NCI-H345 treated with DMSO at 0.1 percent for 48 hours (cell line): ENCODE measurements around the gene MVP.

Experiments
- DNase-seq: peaks from one replicate; lab custom pipeline; 2025; ENCODE audit not compliant: unreplicated experiment; lab: John Stamatoyannopoulos, UW

MVP gene

DNA sequence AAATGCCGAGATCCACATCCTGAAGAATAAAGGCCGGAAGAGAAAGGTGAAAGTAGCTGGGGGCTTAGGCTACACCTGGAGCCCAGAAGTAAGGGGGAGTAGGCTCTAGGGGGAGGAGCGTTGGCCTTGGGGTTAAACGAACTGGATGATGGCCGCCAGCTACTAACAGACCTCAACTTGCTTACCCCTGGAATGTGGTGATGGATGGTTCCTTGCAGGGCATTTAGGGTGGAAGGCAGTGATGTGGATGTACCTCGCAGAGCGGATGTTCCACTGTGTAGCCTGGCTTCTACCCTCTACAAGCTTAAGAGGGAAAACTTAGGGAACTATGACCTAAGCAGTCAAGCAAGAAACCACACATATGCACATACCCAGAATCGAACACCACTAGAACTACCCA lies 16.2 kb upstream of the MVP start:
- no peak for DNase-seq

DNA sequence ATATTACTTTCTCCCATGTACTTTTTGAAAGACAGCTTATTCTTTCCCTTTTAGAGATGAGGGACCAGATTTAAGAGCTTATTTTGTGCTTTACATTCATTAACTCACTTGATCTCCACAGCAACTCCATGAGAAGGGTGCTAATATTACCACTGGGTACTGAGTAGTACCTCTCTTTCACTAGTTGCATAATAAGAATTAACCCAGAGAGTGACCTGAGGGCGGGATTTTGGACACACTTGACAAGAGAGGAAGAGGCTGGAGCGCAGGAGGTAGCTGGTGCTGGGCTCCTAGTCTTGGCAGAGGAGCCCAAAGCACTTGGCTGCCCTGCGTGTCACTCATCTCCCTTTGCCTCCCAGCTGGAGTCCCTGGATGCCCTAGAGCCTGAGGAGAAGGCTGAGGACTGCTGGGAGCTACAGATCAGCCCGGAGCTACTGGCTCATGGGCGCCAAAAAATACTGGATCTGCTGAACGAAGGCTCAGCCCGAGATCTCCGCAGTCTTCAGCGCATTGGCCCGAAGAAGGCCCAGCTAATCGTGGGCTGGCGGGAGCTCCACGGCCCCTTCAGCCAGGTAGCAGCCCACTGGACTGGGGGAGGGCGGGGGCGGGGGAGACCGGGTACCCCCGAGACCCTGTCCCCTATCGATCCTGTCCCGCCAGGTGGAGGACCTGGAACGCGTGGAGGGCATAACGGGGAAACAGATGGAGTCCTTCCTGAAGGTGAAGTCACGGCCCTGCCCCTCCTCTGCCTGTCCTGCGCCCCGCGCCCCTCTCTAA lies 15.6 kb upstream of the MVP start:
- DNase-seq: peak; percentile 29

DNA sequence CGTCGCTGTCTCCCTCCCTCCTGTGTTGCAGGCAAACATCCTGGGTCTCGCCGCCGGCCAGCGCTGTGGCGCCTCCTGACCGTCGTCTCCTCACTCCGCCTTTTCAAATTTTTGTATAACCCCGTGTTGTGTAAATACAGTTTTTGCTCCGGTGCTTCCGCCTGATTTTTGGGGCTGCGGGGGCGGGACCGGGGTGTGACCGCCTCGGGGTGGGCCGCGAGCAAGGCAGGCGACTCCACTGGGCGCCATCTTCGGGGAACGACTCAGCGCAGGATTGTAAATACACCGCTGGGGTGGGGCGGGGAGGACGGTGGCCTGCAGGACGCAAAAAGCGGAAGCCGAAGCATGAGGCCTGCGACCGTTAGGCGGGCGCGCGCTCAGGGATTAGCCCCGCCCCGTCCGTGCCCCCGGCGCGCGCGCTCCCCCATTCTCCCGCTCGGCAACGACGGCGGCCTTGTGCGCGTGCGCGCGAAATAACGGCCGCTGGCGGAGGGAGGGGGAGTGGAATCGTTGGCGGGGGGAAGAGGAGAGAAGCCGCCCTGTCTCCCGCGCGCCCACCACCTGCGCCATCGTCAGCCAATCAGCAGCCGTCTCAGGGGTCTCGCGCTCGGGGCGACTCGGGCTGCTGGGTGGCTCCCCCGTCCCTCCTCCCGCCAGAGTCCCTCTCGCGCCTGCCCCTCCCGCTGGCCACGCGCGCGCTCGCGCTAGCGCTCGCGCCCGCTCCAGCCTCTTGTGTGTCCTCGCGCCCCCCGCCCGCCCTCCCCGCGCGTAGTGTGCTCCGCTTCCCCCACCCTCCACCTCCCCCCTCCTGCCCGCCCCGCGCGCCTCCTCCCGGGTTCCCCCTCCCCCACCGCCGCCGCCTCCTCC lies 14.8 kb upstream of the MVP start:
- DNase-seq: peak; percentile 100

DNA sequence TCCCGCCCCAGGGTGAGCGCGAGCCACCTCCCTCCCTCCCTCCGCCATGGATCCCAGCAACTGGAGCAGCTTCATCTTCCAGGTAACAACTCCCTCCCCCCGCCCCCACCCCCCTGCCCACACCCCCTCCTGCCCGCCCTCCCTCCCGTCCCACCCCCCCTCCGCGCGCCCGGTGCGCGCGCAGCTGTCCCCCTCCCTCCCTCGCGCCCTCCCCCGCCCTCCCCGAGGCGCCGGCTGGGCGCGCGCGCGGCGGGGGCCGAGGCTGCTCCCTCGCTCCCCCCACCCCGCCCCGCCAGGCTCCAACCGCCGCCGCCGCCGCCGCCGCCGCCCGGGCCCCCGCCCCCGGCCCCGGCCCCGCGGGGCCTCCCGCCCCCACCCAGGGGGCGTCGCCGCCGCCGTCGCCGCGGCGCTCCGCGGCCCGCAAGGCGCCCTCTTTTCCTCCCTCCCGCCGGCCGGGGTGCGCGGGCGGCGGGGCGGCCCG lies 14.1 kb upstream of the MVP start, which contains the start of gene MAZ:
TSS of gene MAZ (plus strand) at position 431 of the 481 bp plus-strand sequence. CDS start 173 bp downstream, outside the sequence.
- DNase-seq: peak; percentile 90

DNA sequence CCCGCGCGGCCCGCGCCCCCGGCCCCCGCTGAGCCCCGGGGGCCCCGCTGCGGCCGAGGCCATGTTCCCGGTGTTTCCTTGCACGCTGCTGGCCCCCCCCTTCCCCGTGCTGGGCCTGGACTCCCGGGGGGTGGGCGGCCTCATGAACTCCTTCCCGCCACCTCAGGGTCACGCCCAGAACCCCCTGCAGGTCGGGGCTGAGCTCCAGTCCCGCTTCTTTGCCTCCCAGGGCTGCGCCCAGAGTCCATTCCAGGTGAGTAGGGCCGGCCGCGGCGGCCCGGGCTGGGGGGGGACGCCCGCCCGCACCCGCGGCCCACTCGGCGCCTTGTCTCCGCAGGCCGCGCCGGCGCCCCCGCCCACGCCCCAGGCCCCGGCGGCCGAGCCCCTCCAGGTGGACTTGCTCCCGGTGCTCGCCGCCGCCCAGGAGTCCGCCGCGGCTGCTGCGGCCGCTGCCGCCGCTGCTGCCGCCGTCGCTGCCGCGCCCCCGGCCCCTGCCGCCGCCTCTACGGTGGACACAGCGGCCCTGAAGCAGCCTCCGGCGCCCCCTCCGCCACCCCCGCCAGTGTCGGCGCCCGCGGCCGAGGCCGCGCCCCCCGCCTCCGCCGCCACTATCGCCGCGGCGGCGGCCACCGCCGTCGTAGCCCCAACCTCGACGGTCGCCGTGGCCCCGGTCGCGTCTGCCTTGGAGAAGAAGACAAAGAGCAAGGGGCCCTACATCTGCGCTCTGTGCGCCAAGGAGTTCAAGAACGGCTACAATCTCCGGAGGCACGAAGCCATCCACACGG lies 13.4 kb upstream of the MVP start:
- peak; percentile 51 for DNase-seq

DNA sequence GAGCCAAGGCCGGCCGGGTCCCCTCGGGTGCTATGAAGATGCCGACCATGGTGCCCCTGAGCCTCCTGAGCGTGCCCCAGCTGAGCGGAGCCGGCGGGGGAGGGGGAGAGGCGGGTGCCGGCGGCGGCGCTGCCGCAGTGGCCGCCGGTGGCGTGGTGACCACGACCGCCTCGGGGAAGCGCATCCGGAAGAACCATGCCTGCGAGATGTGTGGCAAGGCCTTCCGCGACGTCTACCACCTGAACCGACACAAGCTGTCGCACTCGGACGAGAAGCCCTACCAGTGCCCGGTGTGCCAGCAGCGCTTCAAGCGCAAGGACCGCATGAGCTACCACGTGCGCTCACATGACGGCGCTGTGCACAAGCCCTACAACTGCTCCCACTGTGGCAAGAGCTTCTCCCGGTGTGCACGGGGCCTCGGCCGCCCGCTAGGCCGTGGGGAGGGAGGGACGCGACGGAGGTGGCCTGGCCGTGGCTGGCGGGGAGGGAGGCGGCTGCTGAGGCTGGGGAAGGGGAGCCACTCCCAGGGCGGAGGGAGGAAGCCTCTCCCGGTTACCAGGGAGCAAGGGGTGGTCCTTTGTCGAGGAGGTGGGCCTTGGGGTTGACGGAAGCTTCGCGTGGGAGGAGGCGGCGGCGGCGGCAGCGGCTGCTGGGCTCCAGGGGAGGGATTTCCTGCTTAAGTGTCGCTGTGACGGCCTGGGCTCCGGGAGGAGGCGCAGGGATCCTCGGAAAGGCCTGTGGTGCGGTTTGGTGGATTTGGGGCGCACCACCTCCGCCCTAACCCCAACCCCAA lies 12.6 kb upstream of the MVP start:
- peak; percentile 81 for DNase-seq

DNA sequence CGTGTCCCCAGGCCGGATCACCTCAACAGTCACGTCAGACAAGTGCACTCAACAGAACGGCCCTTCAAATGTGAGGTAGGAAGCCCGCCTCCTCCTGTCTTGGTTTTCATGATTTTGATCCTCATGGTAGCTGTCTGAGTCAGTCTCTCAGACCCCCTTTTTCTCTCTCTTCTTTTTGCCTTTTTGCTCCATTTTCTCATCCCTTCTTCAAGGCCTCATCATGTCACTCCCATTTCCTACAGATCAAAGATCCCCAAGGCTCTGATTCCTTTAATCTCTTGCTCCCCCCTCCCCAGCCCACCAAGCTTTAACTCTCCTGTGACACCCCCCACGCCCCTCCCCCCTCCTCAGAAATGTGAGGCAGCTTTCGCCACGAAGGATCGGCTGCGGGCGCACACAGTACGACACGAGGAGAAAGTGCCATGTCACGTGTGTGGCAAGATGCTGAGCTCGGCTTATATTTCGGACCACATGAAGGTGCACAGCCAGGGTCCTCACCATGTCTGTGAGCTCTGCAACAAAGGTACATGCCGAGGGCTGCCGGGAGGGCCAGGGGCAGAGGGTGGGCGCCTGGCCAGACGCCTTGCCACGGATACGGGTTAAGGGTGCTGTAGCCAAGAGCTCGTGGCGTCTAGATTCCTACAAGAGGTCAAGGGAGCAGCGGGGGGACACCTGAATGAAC lies 11.9 kb upstream of the MVP start:
- no peak for DNase-seq

DNA sequence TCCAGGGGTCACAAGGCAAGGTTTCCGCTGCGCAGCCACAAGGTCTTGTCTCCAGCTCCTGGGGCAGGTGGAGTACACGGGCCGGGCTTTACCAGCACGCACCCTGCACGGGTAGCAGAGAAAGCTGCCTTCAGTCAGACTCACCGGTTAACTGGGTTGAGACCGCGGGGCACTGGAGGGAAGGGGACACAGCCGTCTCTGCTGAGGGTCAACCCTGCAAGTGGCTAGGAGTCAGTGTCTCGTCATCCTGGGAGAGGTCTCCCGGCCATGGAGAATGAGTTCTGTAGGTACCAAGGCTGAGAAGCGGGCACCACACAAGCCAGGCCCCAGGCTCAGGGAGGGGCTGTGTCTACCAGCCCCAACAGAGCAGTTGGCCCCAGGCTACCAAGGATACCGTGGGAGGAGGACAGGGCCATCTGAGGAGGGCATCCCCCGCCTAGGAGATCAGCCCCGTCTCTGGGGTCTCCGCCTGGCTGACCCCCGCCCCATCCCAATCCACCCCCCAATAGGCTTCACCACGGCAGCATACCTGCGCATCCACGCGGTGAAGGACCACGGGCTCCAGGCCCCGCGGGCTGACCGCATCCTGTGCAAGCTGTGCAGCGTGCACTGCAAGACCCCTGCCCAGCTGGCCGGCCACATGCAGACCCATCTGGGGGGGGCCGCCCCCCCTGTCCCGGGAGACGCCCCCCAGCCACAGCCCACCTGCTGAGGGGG lies 11.1 kb upstream of the MVP start:
- no peak for DNase-seq

DNA sequence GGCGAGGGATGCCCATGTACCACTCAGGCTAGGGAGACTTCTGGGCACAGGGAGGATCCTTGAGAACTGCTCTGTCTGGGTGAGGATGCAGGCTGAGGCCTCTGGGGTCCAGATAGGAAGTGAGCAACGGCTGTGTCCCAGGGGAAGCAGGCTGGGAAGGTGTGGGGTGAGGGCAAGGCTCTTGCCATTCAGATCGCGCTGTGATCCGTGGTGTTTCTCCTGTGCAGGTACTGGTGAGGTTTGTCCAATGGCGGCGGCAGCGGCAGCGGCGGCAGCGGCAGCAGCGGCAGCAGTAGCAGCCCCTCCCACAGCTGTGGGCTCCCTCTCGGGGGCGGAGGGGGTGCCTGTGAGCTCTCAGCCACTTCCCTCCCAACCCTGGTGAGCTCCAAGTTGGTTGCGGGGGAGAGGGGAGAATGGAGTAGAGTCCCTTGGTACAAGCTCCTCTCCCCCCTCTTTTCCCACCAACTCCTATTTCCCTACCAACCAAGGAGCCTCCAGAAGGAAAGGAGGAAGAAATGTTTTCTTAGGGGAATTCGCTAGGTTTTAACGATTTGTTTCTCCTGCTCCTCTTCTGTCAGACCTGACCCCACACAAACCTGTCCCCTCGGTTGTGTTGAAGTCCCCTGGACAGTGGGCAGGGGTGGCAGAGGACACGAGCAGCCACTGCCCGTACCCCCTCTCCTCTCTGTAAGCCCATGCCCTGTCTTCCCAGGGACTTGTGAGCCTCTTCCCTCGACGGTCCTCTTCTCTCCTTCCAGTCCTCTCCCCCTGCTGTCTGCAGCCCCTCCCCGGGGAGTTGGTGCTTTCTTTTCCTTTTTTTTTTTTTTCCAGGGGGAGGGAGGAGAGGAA lies 10.2 kb upstream of the MVP start:
- DNase-seq: no peak

DNA sequence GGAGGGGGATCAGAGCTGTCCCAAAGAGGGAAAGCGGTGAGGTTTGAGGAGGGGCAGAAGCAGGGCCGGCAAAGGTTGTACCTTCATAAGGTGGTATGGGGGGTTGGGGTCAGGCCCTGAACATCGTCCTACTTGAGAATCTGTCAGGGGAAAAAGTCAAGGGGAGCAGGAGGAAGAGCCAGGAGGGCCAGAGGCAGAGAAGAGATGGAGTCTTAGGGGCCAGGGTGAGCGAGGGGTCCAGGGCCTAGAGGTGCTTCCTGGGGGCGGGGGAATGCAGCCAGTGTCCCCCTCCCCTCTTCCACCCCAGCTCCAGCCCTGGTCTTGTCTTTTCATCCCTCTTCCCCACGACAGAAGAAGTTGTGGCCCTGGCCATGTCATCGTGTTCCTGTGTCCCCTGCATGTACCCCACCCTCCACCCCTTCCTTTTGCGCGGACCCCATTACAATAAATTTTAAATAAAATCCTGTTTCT lies 9.5 kb upstream of the MVP start:
- no peak for DNase-seq

DNA sequence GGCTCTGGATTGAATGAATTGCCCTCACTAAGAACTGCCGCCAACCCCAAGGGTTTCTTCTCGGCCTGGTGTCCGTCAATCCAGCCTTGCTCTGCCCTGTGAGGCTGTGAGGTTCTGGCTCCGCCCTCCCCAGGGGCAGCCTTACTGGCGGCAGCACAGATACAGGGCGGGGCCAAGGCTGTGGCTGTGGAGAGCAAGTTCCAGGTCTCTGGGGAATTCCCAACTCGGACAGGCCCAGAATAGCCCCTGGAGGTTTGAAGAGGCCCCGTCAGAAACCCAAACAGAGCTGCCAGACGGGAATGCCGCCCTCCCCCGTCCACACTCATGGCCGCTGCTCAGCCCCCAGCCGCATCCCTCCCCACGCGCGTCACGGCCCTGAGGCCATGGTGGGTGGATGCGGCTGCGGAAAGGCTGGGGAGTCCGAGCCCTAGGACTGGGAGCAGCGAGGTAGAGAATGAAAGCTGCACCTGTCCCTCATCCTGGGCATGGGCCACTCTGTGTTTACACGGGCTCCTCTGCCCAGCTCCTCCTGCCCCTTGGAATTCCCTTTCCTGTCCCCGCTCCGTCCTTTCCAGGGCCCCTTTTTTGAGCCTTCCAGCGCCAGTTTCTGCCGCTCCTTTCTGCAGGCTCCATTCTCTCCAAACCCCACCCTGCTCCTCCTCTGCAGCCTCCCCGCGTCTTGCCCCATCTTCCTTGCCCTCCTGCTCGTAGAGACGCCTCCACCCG lies 8.9 kb upstream of the MVP start:
- DNase-seq: peak; percentile 97

DNA sequence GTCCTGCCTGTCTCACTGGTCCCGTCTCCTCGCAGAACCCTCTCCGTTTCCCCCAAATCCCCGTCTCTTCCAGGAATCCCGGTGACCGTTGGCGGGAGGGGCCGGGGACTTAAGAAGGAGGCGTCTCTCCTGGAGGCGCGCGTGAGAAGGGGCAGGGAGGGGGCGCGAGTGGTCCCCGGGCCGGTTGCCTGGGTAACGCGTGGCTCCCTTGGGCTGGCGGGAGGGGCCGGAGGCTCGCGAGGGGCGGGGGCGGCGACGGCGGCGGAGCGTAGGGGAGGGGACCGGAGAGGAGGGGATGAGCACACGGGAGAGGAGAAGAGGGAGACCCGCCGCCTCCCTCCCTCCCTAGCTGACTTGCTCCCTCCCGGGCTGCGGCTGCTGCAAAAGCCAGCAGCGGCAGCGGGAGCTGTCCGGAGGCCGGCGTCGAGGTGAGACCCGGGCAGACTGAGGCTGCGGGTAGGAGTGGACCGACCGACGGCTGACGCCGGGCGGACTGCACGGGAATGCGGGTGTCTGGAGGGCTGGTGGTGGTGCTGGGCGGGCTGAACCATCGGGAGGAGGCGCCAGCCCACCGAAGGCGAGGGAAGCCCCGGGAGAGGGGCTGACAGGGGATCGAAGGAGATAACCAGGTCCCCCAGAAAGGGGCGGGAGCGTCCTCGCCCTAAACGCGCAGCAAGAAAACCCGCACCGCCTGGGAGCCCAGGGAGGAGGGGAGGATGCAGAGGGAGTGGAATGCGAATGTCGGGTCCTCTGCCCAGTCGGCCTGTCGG lies 8.2 kb upstream of the MVP start, which contains the start of gene PRRT2:
TSS of gene PRRT2 (plus strand) at position 298 of the 770 bp plus-strand sequence. CDS start 862 bp downstream, outside the sequence.
- DNase-seq: peak; percentile 37

DNA sequence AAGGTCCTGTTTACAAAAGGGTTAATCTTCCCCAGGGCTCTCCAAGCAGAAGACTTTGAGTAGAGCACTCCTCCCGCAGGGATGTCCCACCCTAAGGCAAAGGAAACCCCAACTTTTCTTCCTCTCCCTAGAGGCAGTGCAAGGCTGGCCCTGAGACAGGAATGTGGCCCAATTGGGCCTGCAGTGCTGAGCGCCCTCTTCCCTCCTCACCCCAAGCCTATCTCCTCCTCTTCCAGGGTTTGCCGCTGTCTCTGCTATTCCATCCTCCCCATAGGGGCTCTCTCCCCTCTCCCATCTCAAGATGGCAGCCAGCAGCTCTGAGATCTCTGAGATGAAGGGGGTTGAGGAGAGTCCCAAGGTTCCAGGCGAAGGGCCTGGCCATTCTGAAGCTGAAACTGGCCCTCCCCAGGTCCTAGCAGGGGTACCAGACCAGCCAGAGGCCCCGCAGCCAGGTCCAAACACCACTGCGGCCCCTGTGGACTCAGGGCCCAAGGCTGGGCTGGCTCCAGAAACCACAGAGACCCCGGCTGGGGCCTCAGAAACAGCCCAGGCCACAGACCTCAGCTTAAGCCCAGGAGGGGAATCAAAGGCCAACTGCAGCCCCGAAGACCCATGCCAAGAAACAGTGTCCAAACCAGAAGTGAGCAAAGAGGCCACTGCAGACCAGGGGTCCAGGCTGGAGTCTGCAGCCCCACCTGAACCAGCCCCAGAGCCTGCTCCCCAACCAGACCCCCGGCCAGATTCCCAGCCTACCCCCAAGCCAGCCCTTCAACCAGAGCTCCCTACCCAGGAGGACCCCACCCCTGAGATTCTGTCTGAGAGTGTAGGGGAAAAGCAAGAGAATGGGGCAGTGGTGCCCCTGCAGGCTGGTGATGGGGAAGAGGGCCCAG lies 7.3 kb upstream of the MVP start:
- DNase-seq: no peak

DNA sequence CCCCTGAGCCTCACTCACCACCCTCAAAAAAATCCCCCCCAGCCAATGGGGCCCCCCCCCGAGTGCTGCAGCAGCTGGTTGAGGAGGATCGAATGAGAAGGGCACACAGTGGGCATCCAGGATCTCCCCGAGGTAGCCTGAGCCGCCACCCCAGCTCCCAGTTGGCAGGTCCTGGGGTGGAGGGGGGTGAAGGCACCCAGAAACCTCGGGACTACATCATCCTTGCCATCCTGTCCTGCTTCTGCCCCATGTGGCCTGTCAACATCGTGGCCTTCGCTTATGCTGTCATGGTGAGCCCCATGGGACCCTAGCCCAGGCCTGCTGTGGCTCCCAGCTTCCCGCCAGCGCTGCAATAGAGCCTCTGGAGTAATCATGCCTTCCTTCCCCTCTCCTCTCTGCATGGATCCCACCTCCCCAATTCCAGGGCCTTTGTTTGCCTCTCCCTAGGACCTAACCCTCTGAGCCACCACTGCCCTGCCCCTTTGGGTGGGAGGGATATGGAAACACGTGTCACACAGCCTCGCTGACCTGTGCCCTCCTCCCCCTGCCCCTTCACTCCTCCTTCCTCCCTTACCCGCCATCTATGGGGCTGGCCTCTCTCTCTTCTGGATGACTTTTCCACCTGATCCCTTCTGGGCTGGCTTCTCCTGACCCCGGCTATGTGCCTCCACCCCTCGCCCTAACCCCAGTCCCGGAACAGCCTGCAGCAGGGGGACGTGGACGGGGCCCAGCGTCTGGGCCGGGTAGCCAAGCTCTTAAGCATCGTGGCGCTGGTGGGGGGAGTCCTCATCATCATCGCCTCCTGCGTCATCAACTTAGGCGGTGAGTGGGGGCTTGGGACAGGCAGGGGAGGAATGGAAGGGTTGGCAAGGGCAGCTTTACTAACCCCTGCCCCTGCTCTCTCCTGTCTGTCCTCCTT lies 6.4 kb upstream of the MVP start:
- no peak for DNase-seq

DNA sequence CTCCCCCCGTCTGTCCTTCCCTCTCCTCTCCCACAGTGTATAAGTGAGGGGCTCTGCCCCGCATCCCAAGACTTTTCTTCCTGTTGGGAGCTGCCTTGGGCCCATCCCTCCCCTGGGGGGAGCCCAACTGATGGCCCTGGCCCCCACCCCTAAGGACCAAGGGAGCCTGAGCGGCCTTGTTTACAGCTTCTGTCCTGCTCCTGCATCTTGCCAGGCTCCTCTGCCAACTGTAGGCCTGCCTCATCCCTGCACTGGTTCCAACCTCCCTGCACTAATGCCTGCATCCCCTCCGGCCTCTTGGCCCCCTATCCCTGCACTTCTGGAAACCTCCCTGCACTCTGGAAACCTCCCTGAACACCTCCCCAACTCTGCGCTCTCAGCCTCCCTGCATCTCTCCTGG lies 5.7 kb upstream of the MVP start:
- DNase-seq: no peak
